ENCODE data around the gene TIMP3.

The TIMP3 gene

DNA sequence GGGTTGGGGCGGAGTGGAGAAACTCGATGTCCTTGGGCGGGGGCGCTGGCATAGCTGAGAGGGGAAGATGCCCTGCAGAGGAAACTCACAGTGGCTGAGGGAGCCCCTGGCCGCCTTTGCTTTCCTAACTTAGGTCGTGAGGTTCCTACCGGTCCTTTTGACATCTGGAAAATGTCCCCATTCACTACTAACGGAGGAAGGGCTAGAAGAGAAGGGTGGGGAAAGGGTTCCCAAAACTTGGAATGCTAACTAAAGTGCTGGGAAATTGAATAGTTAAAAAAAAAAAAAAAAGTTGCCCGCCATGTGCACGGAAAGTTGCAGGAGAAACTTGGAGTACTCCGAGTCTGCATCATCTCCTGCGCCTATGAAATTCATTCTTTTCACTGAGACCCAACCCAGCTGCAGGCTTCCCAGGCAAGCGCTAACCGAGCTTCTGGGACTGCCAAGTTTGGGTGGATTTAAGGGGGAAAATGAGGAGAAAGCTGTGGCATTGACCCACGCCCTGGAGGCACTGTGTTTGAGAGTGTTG is 796 bp downstream of the TIMP3 start (continued):
- no peak for TF ChIP-seq GLI2 (tag by site-specific recombination; IDR thresholded peaks at IDR 0.05; ENCODE audit: borderline replicate concordance, low read depth)
- no peak for TF ChIP-seq ZNF660 (tag by site-specific recombination; IDR thresholded peaks at IDR 0.05)
- peak; percentile 6; the same call in 1 of the 2 replicates for TF ChIP-seq ZBTB48 (tag by site-specific recombination; IDR thresholded peaks at IDR 0.05)
- no peak for TF ChIP-seq ZNF391 (tag by site-specific recombination; IDR thresholded peaks at IDR 0.05; ENCODE audit: borderline replicate concordance, low read depth)
- TF ChIP-seq ZNF530 (tag by site-specific recombination; IDR thresholded peaks at IDR 0.05; ENCODE audit: low read depth): no peak
- no peak for TF ChIP-seq YY1 (tag by site-specific recombination; IDR thresholded peaks at IDR 0.05)
- 0 out of 2 replicates have a peak, but pooled peaks have one; percentile 4 for TF ChIP-seq ZBTB20 (tag by site-specific recombination; IDR thresholded peaks at IDR 0.05)
- peak; percentile 54 for TF ChIP-seq ZNF335 (tag by site-specific recombination; conservative IDR thresholded peaks at IDR 0.05)
- no peak for TF ChIP-seq ZBTB21 (tag by site-specific recombination; IDR thresholded peaks at IDR 0.05)

DNA sequence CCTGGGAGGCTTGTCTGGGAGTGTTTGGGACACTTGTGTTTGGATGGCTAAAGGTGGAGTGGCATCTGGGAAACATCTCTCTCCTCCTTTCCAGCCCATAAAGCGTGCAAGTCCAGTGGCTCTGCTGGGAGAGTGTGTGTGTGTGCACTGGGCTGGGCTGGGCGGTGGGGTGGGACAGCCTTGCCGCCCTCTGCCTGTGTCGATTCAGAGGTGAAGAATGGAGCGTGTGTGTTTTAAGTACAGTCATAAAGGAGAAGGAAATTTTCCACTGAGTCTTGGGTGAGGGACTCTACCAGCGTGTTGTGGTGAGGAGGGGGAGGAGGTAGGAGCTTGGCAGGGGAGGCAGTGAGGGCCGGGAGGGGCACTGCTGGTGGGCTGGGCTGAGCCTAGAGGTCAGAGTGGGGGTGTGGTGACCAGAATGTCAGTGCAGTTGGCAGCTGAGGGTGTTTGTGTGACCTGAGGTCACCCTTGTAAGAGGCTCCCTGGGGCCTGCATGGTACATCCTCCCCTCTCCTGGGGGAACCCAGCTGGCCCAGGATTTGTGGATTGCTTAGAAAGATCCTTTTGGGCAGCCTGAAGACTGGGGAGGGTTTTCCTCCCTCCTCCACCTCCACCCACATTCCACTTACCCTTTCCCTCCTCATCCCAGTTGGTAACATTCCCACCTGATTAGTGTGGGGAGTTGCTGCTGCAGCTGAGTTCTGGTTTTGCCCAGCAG is 1.7 kb downstream of the TIMP3 start:
- CTCF ChIA-PET: interaction anchor here (0.6 to 2.1 kb wide), 7 partner anchors 9 to 645 kb away, joined by 3 to 9 read pairs (median 3); no protein-coding TSS in a partner anchor
- Histone ChIP-seq H3K36me3 (ENCODE audit: control insufficient read depth in 2 of 2, insufficient read depth in 1 of 2, low read length in 2 of 2) (no peaks in the 10 kb centered on the region), H3K27ac (ENCODE audit: extremely low read depth, low read depth, low read length) (no peak overlapping the region; the same call in 1 of the 2 replicates), H3K4me1 (ENCODE audit: control insufficient read depth, insufficient read depth, low read length) (peaks cover 18% of the 10 kb centered on the region), H3K9me3 (ENCODE audit: control insufficient read depth, insufficient read depth, low read depth, low read length) (no peaks in the 10 kb centered on the region), H3K4me3 (ENCODE audit: low read depth, low read length) (peak overlapping the region; percentile 15; the same call in 1 of the 2 replicates)
- POLR2A ChIA-PET: interaction anchor here (0.7 to 0.8 kb wide), 2 partner anchors 10 to 21 kb away, joined by 5 to 6 read pairs; no protein-coding TSS in a partner anchor
- TF ChIP-seq ZNF10 (tag by site-specific recombination; IDR thresholded peaks at IDR 0.05) (peak; percentile 59; the same call in 1 of the 2 replicates), PRDM10 (tag by site-specific recombination; IDR thresholded peaks at IDR 0.05) (peak; percentile 100), PRDM1 (tag by site-specific recombination; IDR thresholded peaks at IDR 0.05) (0 out of 2 replicates have a peak, but pooled peaks have one; percentile 20), TRIM28 (IDR thresholded peaks at IDR 0.05; ENCODE audit: borderline replicate concordance, low read length) (no peak), ZNF223 (tag by site-specific recombination; IDR thresholded peaks at IDR 0.05) (0 out of 2 replicates have a peak, but pooled peaks have one; percentile 6), GLI2 (tag by site-specific recombination; IDR thresholded peaks at IDR 0.05; ENCODE audit: borderline replicate concordance, low read depth) (no peak), ZBTB48 (tag by site-specific recombination; IDR thresholded peaks at IDR 0.05) (peak; percentile 51; the same call in 1 of the 2 replicates), ZNF518A (tag by site-specific recombination; conservative IDR thresholded peaks at IDR 0.05; ENCODE audit: low read depth) (no peak), GLIS1 (tag by site-specific recombination; IDR thresholded peaks at IDR 0.05) (peak; percentile 93), ZNF341 (tag by site-specific recombination; IDR thresholded peaks at IDR 0.05; ENCODE audit: low read depth) (peak; percentile 61), IKZF3 (tag by site-specific recombination; IDR thresholded peaks at IDR 0.05) (0 out of 2 replicates have a peak, but pooled peaks have one; percentile 37), GLIS2 (tag by site-specific recombination; IDR thresholded peaks at IDR 0.05) (peak; percentile 83), KLF1 (tag by site-specific recombination; IDR thresholded peaks at IDR 0.05) (peak; percentile 92), WT1 (tag by site-specific recombination; IDR thresholded peaks at IDR 0.05) (peak; percentile 78), SP7 (tag by site-specific recombination; IDR thresholded peaks at IDR 0.05) (peak; percentile 68), ZNF169 (tag by site-specific recombination; IDR thresholded peaks at IDR 0.05) (no peak), EGR2 (tag by site-specific recombination; IDR thresholded peaks at IDR 0.05; ENCODE audit: low read depth) (peak; percentile 89)
- TF ChIP-seq, protein P1, sequence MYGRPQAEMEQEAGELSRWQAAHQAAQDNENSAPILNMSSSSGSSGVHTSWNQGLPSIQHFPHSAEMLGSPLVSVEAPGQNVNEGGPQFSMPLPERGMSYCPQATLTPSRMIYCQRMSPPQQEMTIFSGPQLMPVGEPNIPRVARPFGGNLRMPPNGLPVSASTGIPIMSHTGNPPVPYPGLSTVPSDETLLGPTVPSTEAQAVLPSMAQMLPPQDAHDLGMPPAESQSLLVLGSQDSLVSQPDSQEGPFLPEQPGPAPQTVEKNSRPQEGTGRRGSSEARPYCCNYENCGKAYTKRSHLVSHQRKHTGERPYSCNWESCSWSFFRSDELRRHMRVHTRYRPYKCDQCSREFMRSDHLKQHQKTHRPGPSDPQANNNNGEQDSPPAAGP (tag by site-specific recombination; IDR thresholded peaks at IDR 0.05): peak; percentile 79

Data from HEK293 (cell line).